Osteoblast (primary cell): ENCODE data around the gene RAB1A. TPM values are rescaled to one million over a fixed set of nuclear protein-coding genes. Genes with fewer than 3 reads are reported as not detected.

ENCODE experiments used
- DNase-seq: peaks from one replicate; pipeline ENCODE4 v3.0.0; 2011; ENCODE audit warnings: low spot score, mixed read lengths; ENCODE audit not compliant: insufficient read length; ENCODE audit errors: missing footprints
- H2AFZ ChIP-seq: 2 replicates; pipeline ENCODE4 v1.6.0; 2011; ENCODE audit warnings: mild to moderate bottlenecking, low read length
- H3K27ac ChIP-seq: 2 replicates; pipeline ENCODE4 v1.5.1; 2011; ENCODE audit warnings: mild to moderate bottlenecking, low read depth, low read length, moderate library complexity
- H3K27me3 ChIP-seq: 2 replicates; pipeline ENCODE4 v1.6.0; 2012; ENCODE audit warnings: mild to moderate bottlenecking, control low read depth, inconsistent platforms, low read length, moderate library complexity; ENCODE audit not compliant: insufficient read depth
- H3K36me3 ChIP-seq: 2 replicates; pipeline ENCODE4 v1.5.1; 2011; ENCODE audit warnings: mild to moderate bottlenecking, low read length, control low read depth, moderate library complexity; ENCODE audit not compliant: insufficient read depth
- H3K4me1 ChIP-seq: 2 replicates; pipeline ENCODE4 v1.5.1; 2011; ENCODE audit warnings: mild to moderate bottlenecking, low read length, control low read depth, moderate library complexity; ENCODE audit not compliant: insufficient read depth
- H3K4me2 ChIP-seq: 2 replicates; pipeline ENCODE4 v1.6.0; 2011; ENCODE audit warnings: mild to moderate bottlenecking, low read length; ENCODE audit not compliant: insufficient read depth
- H3K4me3 ChIP-seq: fragments of 200-600 bp; sonication (generic); 3 replicates; pipeline ENCODE4 v1.5.1; 2012; ENCODE audit warnings: mild to moderate bottlenecking, low read length, inconsistent platforms; ENCODE audit not compliant: insufficient read depth
- H3K79me2 ChIP-seq: 2 replicates; pipeline ENCODE4 v1.6.0; 2012; ENCODE audit warnings: mild to moderate bottlenecking, low read length, control low read depth, inconsistent platforms; ENCODE audit not compliant: insufficient read depth
- H3K9me3 ChIP-seq: 2 replicates; pipeline ENCODE4 v1.5.1; 2011; ENCODE audit warnings: low read depth, low read length, control low read depth
- H4K20me1 ChIP-seq: 2 replicates; pipeline ENCODE4 v1.6.0; 2012; ENCODE audit warnings: mild to moderate bottlenecking, low read length, control low read depth; ENCODE audit not compliant: insufficient read depth
- total RNA-seq: library from RNA; depleted of rRNA; stranded (reverse); fragments of >200 nt; gene quantifications from 2 replicates; pipeline ENCODE4 v1.2.3, GENCODE V29; 2012
- TF ChIP-seq, protein P1 (sequence below): IDR thresholded peaks from 2 replicates; pipeline ENCODE4 v1.5.1; 2011; ENCODE audit warnings: mild to moderate bottlenecking, low read depth, low read length, moderate library complexity; ENCODE audit errors: extremely low read depth

Gene RAB1A
- total RNA-seq, 1 donor: 72.7 TPM

DNA sequence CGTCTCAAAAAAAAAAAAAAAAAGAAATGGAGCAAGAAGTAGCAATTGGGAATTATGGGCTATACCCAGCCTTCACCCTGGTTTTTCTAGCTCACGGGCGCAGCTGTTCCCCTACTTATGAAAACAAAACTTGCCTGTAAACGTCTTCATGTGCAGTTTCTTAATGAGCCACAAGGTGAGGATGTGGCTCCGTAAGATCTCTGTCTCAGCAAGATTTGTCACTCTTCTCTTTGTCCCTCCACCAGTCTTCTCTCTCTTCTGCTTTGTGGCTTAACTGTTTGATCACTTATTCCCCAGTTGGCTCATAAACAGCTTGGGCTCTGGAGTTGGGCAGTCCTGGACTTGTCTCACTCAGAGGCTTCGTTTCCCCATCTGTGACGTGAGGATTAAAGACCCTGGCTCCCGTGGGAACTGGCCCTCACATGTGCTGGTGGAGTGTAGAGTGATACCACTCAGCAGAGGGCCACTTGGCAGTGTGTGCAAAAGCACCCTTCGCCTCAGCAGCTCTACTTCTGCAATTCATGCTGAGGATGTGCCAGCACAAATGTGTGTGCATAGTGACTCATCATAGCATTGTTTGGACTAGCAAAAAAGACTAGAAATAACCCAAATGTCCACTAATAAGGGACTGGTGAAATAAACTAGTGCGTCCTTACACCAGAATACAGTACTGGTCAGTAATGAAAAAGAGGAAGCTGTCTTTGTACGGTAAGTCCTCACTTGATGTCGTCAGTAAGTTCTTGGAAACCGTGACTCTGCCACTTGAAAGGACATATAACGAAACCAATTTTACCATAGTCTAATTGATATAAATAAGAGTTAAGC lies 65.0 kb downstream of the RAB1A start:
- Histone ChIP-seq H3K4me1 (peaks cover 35% of the 10 kb centered on the region), H4K20me1 (peaks cover 24% of the 10 kb centered on the region), H3K9me3 (no peaks in the 10 kb centered on the region), H3K36me3 (no peaks in the 10 kb centered on the region), H3K27me3 (no peaks in the 10 kb centered on the region), H3K4me2 (peak overlapping the region; percentile 77), H3K27ac (peak overlapping the region; percentile 90), H3K79me2 (peaks cover 64% of the 10 kb centered on the region), H3K4me3 (peak overlapping the region; percentile 21), H2AFZ (no peak overlapping the region)
- peak; percentile 95 for DNase-seq
- TF ChIP-seq, protein P1, sequence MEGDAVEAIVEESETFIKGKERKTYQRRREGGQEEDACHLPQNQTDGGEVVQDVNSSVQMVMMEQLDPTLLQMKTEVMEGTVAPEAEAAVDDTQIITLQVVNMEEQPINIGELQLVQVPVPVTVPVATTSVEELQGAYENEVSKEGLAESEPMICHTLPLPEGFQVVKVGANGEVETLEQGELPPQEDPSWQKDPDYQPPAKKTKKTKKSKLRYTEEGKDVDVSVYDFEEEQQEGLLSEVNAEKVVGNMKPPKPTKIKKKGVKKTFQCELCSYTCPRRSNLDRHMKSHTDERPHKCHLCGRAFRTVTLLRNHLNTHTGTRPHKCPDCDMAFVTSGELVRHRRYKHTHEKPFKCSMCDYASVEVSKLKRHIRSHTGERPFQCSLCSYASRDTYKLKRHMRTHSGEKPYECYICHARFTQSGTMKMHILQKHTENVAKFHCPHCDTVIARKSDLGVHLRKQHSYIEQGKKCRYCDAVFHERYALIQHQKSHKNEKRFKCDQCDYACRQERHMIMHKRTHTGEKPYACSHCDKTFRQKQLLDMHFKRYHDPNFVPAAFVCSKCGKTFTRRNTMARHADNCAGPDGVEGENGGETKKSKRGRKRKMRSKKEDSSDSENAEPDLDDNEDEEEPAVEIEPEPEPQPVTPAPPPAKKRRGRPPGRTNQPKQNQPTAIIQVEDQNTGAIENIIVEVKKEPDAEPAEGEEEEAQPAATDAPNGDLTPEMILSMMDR: peak; percentile 73

DNA sequence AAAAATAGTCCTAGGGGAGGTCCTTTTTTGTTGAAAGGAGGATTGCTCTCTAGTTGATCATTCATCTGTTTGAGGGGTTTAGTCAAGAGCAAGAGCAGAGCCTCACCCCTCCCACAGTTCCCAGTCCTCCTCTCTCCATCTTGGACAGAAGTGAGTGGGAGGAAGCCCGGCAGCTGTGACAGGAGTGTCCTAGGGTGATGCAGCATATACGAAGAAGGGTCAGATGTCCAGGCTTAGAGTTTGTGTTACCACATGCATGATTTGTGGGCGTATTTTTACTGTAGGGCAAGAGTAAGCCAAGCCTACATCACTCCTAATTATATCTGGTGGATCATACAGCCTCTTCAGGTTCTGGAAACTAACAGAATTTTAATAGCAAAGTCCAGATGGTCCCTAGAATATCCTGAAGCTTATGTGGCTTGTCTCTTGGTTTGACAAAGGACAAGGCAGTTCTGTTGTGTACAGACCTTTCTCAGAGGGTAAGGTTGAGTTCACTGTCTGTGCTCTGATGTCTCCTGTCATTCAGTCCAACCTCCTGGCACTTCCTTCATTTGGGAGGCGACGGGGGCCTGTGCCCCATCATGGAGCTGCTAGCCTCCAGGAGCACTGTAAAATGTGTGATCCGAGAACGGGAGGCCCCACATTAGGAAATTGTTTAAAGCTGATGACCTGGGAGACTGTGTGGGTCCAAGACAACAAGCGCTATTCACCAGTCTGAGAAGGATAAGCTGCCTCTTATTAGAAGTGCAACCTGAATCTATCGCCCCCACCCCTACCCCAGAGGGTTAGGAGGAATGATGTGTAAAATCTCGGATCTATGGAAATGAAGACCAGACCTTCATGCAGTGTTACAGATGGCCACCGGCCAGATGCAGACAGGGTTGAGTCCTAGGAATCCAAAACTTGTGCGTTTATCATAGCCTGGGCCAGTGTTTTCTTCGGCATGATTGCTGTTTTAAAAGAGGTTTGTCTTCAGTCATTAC lies 66.8 kb downstream of the RAB1A start:
- Histone ChIP-seq H2AFZ (no peak overlapping the region), H3K27ac (peak overlapping the region; percentile 24), H4K20me1 (peaks cover 27% of the 10 kb centered on the region), H3K9me3 (no peaks in the 10 kb centered on the region), H3K27me3 (no peaks in the 10 kb centered on the region), H3K36me3 (no peaks in the 10 kb centered on the region), H3K4me3 (no peak overlapping the region), H3K4me1 (peaks cover 32% of the 10 kb centered on the region), H3K79me2 (peaks cover 65% of the 10 kb centered on the region), H3K4me2 (peak overlapping the region; percentile 7)
- TF ChIP-seq, protein P1: no peak
- no peak for DNase-seq

DNA sequence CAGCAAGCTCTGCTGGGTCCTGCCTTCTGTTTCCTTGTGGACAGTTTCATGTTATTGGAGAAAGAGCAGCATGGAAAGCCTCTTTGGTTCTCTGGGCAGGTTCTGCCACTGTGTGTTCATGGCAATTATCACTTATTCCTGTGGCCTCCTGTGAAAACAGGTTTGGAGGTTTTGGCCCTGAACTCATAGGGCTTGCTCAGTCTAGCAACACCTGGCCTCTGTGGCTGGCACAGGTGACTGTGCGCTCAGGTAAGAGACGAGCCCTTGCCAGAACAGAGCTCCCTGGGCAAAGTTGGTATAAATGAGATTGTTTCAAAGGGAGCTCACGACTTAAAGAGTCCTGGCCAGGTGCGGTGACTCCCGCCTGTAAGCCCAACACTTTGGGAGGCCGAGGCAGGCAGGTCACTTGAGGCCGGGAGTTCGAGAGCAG lies 68.0 kb downstream of the RAB1A start:
- no peak for DNase-seq
- TF ChIP-seq, protein P1: no peak
- Histone ChIP-seq H3K79me2 (peaks cover 68% of the 10 kb centered on the region), H3K36me3 (no peaks in the 10 kb centered on the region), H3K9me3 (no peaks in the 10 kb centered on the region), H4K20me1 (peaks cover 34% of the 10 kb centered on the region), H3K4me3 (no peak overlapping the region), H3K27me3 (no peaks in the 10 kb centered on the region), H2AFZ (no peak overlapping the region), H3K4me2 (no peak overlapping the region), H3K27ac (no peak overlapping the region), H3K4me1 (peaks cover 39% of the 10 kb centered on the region)
